Measurements from ENCODE around the gene POP4. TPM values are rescaled to one million over a fixed set of nuclear protein-coding genes. Genes with fewer than 3 reads are reported as not detected.

Gene POP4
- total and polyA plus RNA-seq, 2 of the 8 experiments (the other 6 are each of a cell fraction or from before 2014, with no cell fraction given) = 29.1 to 41.5 TPM

DNA sequence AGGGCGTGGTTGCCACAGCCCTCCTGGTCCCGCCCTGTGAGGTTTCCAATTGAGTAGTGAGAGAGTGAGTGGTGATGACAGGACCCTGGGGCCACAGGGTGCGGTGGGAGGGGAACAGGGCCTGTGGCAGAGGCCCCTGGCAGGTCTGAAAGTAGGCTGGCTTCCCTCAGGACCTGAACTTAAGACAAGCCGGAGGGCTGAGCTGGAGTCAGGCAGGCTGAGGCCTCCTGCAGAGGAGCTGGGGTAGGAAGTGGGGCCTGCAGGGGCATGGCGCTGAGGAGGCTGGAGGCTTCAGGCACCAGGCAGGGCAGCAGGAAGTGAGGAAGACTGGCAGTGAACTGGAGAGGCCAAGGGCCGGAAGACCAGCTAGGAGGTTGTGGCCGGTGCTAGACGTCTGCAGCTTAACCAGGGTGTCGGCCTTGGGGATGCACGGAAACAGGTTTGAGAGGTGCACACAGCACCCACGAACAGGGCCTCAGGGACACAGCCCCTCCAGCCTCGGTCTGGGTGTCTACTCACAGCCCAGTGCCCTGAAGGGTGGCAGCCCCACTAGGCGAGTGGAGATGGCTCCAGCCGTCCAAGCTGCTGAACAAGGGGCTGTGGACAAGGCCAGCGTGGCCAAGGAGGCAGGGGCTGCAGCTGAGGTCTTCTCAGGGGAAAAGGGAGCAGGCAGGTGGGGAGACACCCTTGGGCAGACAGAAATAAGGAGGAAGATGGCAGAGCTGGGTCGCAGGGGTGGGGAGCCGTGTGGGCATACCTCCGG, 17.8 kb downstream of the POP4 start:
- Histone ChIP-seq H3K27ac (ENCODE audit: low read depth, low read length) (no peak overlapping the region), H3K9me3 (ENCODE audit: insufficient read depth in 2 of 2, low read depth in 1 of 2, low read length in 1 of 2) (no peaks in the 10 kb centered on the region), H3K79me1 (ENCODE audit: low read depth, low read length) (no peaks in the 10 kb centered on the region), H3K4me2 (ENCODE audit: insufficient read depth in 1 of 2, low read depth in 2 of 2, low read length in 2 of 2) (no peak overlapping the region), H3K9ac (replicated peaks in 1 of 4; ENCODE audit: extremely low read depth in 1 of 4, low read depth in 3 of 4, low read length in 3 of 4) (no peak overlapping the region), H2BK5ac (ENCODE audit: low read depth, low read length) (peak overlapping the region; percentile 75; the same call in 1 of the 2 replicates), H3K14ac (ENCODE audit: insufficient read length) (no peak overlapping the region), H2BK12ac (ENCODE audit: low read depth, low read length) (peak overlapping the region; percentile 84; the same call in 1 of the 2 replicates), H3K4me3 (ENCODE audit: extremely low read depth in 1 of 4, insufficient read depth in 2 of 4, low read depth in 3 of 4, low read length in 4 of 4) (no peak overlapping the region), H4K20me1 (replicated peaks in 1 of 2; ENCODE audit: control insufficient read depth in 1 of 2, insufficient read depth in 2 of 2, low read length in 2 of 2) (no peaks in the 10 kb centered on the region), H4K8ac (ENCODE audit: extremely low read depth, insufficient read depth, low read length) (peak overlapping the region; percentile 42), H3K36me3 (ENCODE audit: control insufficient read depth in 2 of 4, insufficient read depth in 4 of 4, low read length in 3 of 4) (no peaks in the 10 kb centered on the region), H3K23me2 (ENCODE audit: low read depth, low read length) (no peaks in the 10 kb centered on the region), H3K4ac (replicated peaks; ENCODE audit: insufficient read length, low read depth, low read length) (peak overlapping the region; percentile 51), H2AK5ac (ENCODE audit: low read depth, low read length) (no peak overlapping the region), H2BK15ac (ENCODE audit: low read length) (peak overlapping the region; percentile 97; the same call in 1 of the 2 replicates), H3K23ac (ENCODE audit: insufficient read length) (no peak overlapping the region), H4K91ac (replicated peaks; ENCODE audit: insufficient read length, low read length) (peak overlapping the region; percentile 87), H3K79me2 (ENCODE audit: control insufficient read depth in 1 of 2, insufficient read depth in 2 of 2, low read length in 2 of 2) (no peaks in the 10 kb centered on the region), H3K56ac (replicated peaks; ENCODE audit: insufficient read length, low read depth, low read length) (no peak overlapping the region), H3K18ac (ENCODE audit: extremely low read depth, low read length) (no peak overlapping the region), H3K27me3 (replicated peaks in 1 of 4; ENCODE audit: control insufficient read depth in 3 of 4, extremely low read depth in 1 of 4, insufficient read depth in 3 of 4, low read length in 3 of 4) (peaks cover 0 to 2% (median 0%) of the 10 kb centered on the region in 4 experiments; a peak in 2 of 7 replicates), H2BK20ac (ENCODE audit: low read length) (peak overlapping the region; percentile 80; the same call in 1 of the 2 replicates), H2AFZ (ENCODE audit: low read length) (no peak overlapping the region; the same call in 1 of the 2 replicates), H4K5ac (ENCODE audit: insufficient read length, low read depth, low read length) (no peak overlapping the region), H2BK120ac (replicated peaks; ENCODE audit: low read depth, low read length) (peak overlapping the region; percentile 21), H3K4me1 (replicated peaks in 1 of 4; ENCODE audit: control insufficient read depth in 3 of 4, insufficient read depth in 4 of 4, low read length in 3 of 4) (peaks cover 2 to 9% (median 5%) of the 10 kb centered on the region in 4 experiments; a peak in 6 of 7 replicates)
- ChIA-PET CTCF (ENCODE audit: partially characterized antibody) (interaction anchor here (0.6 to 12.2 kb wide), 10 partner anchors 11 to 92 kb away, joined by 3 to 109 read pairs (median 4); partner anchors contain the start of genes PLEKHF1 and POP4), POLR2A (ENCODE audit: partially characterized antibody) (interaction anchor here (0.6 to 2.2 kb wide), 4 partner anchors 11 to 42 kb away, joined by 3 to 11 read pairs (median 4); partner anchors contain the start of genes PLEKHF1 and POP4)
- WGBS, 2 experiments (ENCODE audit: extremely low coverage in 1 of 2, insufficient coverage in 1 of 2, insufficient read length in 1 of 2, insufficient replicate concordance in 2 of 2, low coverage in 1 of 2, low lambda C conversion rate in 2 of 2, missing lambda C conversion rate in 1 of 2) = 88% methylated on average over 18 of the region's 18 CpGs; no CpG with 5 or more reads in 1 of the 2 experiments
- FAIRE-seq (no peak), DNase-seq (ENCODE audit: low read depth in 1 of 2, low spot score in 2 of 2) (no peak)
- TF ChIP-seq TEAD4 (IDR thresholded peaks at IDR 0.05; ENCODE audit: low read depth, low read length) (no peak), RFX5 (IDR thresholded peaks at IDR 0.05; ENCODE audit: borderline replicate concordance, low read depth, low read length) (no peak), KDM1A (IDR thresholded peaks at IDR 0.05; ENCODE audit: borderline replicate concordance, low read length) (no peak), RXRA (IDR thresholded peaks at IDR 0.05; ENCODE audit: insufficient read depth, low read depth, low read length) (no peak), MAFK (IDR thresholded peaks at IDR 0.05; ENCODE audit: low read depth, low read length) (no peak), SP2 (IDR thresholded peaks at IDR 0.05; ENCODE audit: low read length) (no peak), CBX8 (IDR thresholded peaks at IDR 0.05; ENCODE audit: borderline replicate concordance, low read depth, low read length) (no peak), HDAC2 (IDR thresholded peaks at IDR 0.05; ENCODE audit: borderline replicate concordance in 1 of 2, low read depth in 2 of 2, low read length in 2 of 2) (no peak), RBBP5 (IDR thresholded peaks at IDR 0.05; ENCODE audit: borderline replicate concordance, low read depth, low read length) (no peak), TBP (IDR thresholded peaks at IDR 0.05; ENCODE audit: low read depth, low read length) (no peak)
- TF ChIP-seq, protein P1, sequence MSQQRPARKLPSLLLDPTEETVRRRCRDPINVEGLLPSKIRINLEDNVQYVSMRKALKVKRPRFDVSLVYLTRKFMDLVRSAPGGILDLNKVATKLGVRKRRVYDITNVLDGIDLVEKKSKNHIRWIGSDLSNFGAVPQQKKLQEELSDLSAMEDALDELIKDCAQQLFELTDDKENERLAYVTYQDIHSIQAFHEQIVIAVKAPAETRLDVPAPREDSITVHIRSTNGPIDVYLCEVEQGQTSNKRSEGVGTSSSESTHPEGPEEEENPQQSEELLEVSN (IDR thresholded peaks at IDR 0.05) = no peak
